Measurements from ENCODE around the gene ADH7. TPM values are rescaled to one million over a fixed set of nuclear protein-coding genes. Genes with fewer than 3 reads are reported as not detected.

Gene ADH7
- total RNA-seq, 1 donor from 2014 or later = not detected

DNA sequence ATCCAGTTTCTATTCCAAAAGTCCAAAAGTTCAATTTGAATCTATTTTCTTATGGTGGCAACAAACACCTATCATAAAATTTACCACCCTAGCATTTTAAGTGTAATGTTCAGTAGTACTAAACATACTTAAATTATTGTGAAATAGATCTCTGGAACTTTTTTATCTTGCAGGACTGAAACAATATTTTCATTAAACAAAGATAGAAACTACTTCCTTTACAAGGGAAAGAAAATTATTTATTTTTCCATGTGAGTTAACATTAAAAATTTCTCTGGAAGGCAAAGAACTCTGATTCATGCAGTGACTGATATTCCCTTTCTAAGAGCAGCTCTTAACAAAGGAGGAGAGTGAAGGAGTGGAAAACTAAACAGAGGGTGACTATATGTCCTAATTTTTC lies 40.2 kb downstream of the ADH7 start:
- H3K27ac Mint-ChIP-seq (ENCODE audit: unreplicated experiment) = no peak overlapping the region
- DNase-seq (ENCODE audit: low read depth, low spot score) = no peak
- no peaks in the 10 kb centered on the region for H3K4me1 Mint-ChIP-seq
- TF ChIP-seq, protein P1, sequence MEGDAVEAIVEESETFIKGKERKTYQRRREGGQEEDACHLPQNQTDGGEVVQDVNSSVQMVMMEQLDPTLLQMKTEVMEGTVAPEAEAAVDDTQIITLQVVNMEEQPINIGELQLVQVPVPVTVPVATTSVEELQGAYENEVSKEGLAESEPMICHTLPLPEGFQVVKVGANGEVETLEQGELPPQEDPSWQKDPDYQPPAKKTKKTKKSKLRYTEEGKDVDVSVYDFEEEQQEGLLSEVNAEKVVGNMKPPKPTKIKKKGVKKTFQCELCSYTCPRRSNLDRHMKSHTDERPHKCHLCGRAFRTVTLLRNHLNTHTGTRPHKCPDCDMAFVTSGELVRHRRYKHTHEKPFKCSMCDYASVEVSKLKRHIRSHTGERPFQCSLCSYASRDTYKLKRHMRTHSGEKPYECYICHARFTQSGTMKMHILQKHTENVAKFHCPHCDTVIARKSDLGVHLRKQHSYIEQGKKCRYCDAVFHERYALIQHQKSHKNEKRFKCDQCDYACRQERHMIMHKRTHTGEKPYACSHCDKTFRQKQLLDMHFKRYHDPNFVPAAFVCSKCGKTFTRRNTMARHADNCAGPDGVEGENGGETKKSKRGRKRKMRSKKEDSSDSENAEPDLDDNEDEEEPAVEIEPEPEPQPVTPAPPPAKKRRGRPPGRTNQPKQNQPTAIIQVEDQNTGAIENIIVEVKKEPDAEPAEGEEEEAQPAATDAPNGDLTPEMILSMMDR (conservative IDR thresholded peaks at IDR 0.05) = no peak
- H3K27me3 Mint-ChIP-seq (ENCODE audit: low read depth) = no peaks in the 10 kb centered on the region
- no peaks in the 10 kb centered on the region for H3K36me3 Mint-ChIP-seq (ENCODE audit: low read depth)
- peaks cover 11% of the 10 kb centered on the region for H3K9me3 Mint-ChIP-seq
- no peak overlapping the region for H3K4me3 Mint-ChIP-seq

DNA sequence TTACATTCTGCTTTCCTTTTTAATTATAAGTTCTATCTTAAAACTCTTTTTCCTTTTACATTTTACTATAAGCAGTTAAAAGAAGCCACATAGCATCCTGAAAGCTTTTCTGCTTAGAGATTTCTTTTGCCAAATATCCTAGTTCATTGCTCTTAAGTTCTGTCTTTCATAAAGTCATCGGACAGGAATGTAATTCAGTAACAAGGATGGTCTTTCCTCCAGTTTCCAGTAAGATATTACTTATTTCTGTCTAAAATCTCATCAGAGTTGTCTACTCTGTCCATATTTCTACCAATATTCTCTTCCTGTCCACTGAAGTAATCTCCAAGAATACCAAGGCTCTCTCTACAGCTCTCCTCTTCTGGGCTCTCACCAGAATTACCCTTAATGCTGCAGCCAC lies 45.1 kb downstream of the ADH7 start:
- H3K9me3 Mint-ChIP-seq = peaks cover 6% of the 10 kb centered on the region
- no peaks in the 10 kb centered on the region for H3K27me3 Mint-ChIP-seq (ENCODE audit: low read depth)
- no peaks in the 10 kb centered on the region for H3K4me1 Mint-ChIP-seq
- TF ChIP-seq, protein P1 (conservative IDR thresholded peaks at IDR 0.05) = no peak
- H3K27ac Mint-ChIP-seq (ENCODE audit: unreplicated experiment) = no peak overlapping the region
- H3K4me3 Mint-ChIP-seq = no peak overlapping the region
- H3K36me3 Mint-ChIP-seq (ENCODE audit: low read depth) = no peaks in the 10 kb centered on the region
- no peak for DNase-seq (ENCODE audit: low read depth, low spot score)

DNA sequence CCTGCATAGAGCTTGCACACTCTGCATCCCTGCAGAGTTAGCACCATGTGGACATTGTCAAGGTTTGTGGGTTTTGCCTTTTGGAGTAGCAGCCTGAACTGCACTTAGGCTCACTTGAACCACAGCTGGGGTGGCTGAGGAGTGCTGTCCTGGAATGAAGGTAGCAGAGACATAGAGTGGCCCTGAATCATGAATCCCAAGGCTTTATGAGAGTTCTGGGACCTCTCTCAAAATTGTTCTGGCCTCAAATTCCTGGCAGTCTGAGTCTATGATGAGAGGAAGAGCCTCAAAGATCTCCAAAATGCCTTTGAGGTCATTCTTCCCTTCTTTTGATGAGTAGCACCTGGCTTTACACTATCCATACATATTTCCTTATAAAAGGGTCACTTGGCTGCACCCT lies 45.5 kb downstream of the ADH7 start:
- H3K27ac Mint-ChIP-seq (ENCODE audit: unreplicated experiment) = no peak overlapping the region
- peaks cover 6% of the 10 kb centered on the region for H3K9me3 Mint-ChIP-seq
- no peaks in the 10 kb centered on the region for H3K36me3 Mint-ChIP-seq (ENCODE audit: low read depth)
- H3K4me3 Mint-ChIP-seq = no peak overlapping the region
- TF ChIP-seq, protein P1 (conservative IDR thresholded peaks at IDR 0.05) = no peak
- no peaks in the 10 kb centered on the region for H3K27me3 Mint-ChIP-seq (ENCODE audit: low read depth)
- DNase-seq (ENCODE audit: low read depth, low spot score) = no peak
- H3K4me1 Mint-ChIP-seq = no peaks in the 10 kb centered on the region

DNA sequence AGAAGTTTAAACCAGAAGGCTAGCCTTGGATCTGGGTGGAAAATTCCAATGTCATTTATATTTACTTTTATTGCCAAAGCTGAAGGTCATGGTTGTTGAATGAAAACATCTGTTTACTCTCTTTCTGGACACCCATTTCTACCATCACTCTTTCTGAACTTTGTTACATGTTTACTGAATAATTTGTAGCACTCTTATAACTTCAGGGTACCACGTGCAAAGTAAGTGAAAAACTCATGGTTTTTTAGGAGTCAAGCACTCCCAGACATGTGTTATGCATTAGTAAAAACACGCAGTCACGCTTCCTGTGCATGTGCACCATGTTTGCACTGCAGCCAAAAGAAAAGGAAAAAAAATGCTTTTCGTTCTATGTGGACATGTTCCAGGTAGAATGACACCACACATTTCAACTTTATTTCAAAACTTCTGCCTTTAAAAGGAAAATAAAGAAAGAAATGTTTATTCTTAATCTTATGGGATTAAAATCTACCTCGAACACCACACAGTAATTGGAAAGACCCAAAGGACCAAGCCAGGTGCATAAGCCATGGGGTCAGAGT lies 51.2 kb downstream of the ADH7 start:
- Mint-ChIP-seq H3K4me3 (no peak overlapping the region), H3K9me3 (no peaks in the 10 kb centered on the region), H3K4me1 (no peaks in the 10 kb centered on the region), H3K27me3 (ENCODE audit: low read depth) (no peaks in the 10 kb centered on the region), H3K27ac (ENCODE audit: unreplicated experiment) (no peak overlapping the region), H3K36me3 (ENCODE audit: low read depth) (no peaks in the 10 kb centered on the region)
- TF ChIP-seq, protein P1 (conservative IDR thresholded peaks at IDR 0.05) = no peak
- no peak for DNase-seq (ENCODE audit: low read depth, low spot score)

DNA sequence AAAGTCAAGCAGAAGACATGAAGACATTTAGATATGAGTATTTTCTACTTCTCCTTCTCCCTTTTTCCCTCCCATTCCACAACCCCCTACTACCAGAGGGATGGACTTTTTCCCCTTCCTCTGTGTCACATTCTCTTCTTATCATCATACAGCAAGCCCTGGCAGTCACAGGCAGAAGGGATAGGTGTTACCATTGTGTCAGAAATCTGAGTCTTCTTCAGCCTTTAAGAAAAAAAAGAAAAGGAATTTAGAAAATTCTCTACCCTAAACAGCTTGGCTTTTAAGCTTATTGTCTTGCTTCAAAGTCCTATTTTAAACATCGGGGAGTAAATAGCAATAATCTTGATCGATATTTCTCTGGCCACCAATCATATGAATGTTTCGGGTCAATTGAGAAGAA lies 51.7 kb downstream of the ADH7 start:
- H3K4me1 Mint-ChIP-seq = no peaks in the 10 kb centered on the region
- TF ChIP-seq, protein P1 (conservative IDR thresholded peaks at IDR 0.05) = no peak
- no peaks in the 10 kb centered on the region for H3K9me3 Mint-ChIP-seq
- H3K4me3 Mint-ChIP-seq = no peak overlapping the region
- DNase-seq (ENCODE audit: low read depth, low spot score) = no peak
- H3K27ac Mint-ChIP-seq (ENCODE audit: unreplicated experiment) = no peak overlapping the region
- H3K27me3 Mint-ChIP-seq (ENCODE audit: low read depth) = no peaks in the 10 kb centered on the region
- no peaks in the 10 kb centered on the region for H3K36me3 Mint-ChIP-seq (ENCODE audit: low read depth)
